GM19397 (cell line): ENCODE results near the gene TRAPPC4.
"Not testable (repeated sequence)": the region's sequence is repeated elsewhere in the genome, so short reads cannot be mapped to it uniquely, and the experiment has no call there.

Experiments used
- ATAC-seq: cut with Tn5 transposase; IDR thresholded peaks from one replicate; pipeline ENCODE4 v1.9.1; 2021; ENCODE audit warnings: mild to moderate bottlenecking, moderate library complexity; ENCODE audit not compliant: unreplicated experiment

TRAPPC4 gene

GRCh38 chr11:119030329-119031047 lies 11.9 kb downstream of the TRAPPC4 start, which contains the start of gene SLC37A4:
Gene SLC37A4 (minus strand): TSS chr11:119030877.
- ATAC-seq, result peak; percentile 80

- ATAC-seq, result no peak
Observed at GRCh38 chr11:119031912-119032280, 13.3 kb downstream of the TRAPPC4 start.

DNA sequence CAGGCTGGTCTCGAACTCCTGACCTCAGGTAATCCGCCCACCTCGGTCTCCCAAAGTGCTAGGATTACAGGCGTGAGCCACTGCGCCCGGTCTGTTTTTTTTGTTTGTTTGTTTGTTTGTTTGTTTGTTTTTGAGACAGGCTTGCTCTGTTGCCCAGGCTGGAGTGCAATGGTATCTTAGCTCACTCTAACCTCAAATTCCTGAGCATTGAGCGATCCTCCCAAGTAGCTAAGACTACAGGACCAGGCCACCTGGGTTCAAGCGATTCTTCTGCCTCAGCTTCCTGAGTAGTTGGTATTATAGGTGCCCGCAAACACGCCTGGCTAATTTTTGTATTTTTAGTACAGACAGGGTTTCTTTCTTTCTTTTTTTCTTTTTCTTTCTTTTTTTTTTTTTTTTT lies 14.9 kb downstream of the TRAPPC4 start:
- not testable (repeated sequence) for ATAC-seq

- no peak for ATAC-seq
Observed at GRCh38 chr11:119034813-119035212, 16.2 kb downstream of the TRAPPC4 start.

- ATAC-seq, result no peak
Observed at GRCh38 chr11:119038884-119039283, 20.3 kb downstream of the TRAPPC4 start.

DNA sequence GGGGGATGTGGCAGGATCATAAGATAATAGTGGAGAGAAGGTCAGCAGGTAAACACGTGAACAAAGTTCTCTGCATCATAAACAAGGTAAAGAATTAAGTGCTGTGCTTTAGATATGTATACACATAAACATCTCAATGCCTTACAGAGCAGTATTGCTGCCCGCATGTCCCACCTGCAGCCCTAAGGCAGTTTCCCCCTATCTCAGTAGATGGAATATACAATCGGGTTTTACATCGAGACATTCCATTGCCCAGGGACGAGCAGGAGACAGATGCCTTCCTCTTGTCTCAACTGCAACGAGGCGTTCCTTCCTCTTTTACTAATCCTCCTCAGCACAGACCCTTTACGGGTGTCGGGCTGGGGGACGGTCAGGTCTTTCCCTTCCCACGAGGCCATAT lies 20.9 kb downstream of the TRAPPC4 start:
- ATAC-seq, result not testable (repeated sequence)

DNA sequence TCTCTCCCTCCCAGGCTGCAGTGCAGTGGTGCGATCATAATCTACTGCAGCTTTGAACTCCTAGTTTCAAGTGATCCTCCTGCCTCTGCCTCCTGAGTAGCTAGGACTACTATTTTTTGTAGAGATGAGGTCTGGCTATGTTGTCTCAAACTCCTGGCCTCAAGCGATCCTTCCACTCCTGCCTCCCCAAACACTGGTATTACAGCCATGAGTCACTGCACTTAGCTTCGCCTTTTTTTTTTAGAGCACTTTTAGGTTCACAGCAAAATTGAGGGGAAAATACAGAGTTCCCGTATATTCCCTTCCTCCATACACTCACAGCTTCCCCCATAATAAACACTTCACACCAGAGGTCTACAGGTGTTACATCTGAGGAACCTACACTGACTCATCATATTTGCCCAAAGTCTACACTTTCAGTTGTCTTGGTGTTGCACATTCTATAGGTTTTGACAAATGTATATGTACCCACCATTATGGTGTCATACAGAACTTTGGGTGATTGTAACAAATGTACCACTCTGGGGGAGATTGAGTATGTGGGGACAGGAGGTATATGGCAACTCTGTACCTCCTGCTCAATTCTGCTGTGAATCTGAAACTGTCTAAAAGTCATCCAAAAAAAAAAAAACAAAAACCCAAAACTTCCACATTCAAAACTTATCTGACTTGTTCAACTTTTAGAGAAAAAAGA lies 23.4 kb downstream of the TRAPPC4 start:
- ATAC-seq, result no peak

- ATAC-seq, result no peak
Observed at GRCh38 chr11:119042927-119043326, 24.4 kb downstream of the TRAPPC4 start.

DNA sequence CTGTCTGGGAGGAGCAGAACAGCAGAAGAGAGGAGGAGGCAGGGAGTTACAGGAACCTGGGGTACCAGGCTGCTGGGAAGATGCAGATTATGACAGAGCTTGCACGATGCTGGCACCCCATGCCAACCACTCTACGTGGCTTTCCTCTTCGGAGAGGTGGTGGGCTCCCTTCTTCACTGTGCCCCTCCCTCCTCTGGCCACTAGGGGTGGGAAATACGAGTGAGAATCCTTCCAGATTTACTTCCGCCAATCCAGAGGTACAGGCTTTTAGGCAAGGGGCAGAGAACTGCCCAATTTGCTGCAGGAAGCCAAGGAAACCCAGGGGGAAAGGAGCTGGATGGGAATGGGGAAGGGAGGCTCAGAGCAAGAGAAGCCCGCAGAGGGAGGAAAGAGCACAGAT lies 26.1 kb downstream of the TRAPPC4 start:
- no peak for ATAC-seq

GRCh38 chr11:119046489-119046888 lies 27.9 kb downstream of the TRAPPC4 start:
- no peak for ATAC-seq

GRCh38 chr11:119047205-119047604 lies 28.6 kb downstream of the TRAPPC4 start:
- no peak for ATAC-seq

GRCh38 chr11:119048644-119049043 lies 30.1 kb downstream of the TRAPPC4 start:
- no peak for ATAC-seq

DNA sequence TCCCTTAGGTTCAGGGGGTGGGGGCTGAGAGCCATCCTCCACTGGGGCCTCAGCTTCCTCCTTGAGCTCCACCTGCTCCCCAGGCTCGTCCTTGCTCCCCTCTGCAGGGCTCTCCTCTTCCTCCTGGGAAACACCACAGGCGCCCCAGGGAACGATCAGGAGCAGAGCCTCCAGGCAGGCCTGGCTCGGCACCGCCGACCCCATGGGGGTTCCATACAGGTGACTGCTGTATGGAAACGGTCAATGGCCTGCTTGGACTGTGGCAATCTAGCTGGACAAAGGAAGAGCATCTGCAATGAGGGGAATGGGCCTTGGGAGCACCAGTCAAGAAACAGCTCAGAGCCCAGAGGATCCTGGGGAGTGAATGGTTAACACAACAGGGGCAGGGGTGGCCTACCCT lies 30.5 kb downstream of the TRAPPC4 start:
- no peak for ATAC-seq

DNA sequence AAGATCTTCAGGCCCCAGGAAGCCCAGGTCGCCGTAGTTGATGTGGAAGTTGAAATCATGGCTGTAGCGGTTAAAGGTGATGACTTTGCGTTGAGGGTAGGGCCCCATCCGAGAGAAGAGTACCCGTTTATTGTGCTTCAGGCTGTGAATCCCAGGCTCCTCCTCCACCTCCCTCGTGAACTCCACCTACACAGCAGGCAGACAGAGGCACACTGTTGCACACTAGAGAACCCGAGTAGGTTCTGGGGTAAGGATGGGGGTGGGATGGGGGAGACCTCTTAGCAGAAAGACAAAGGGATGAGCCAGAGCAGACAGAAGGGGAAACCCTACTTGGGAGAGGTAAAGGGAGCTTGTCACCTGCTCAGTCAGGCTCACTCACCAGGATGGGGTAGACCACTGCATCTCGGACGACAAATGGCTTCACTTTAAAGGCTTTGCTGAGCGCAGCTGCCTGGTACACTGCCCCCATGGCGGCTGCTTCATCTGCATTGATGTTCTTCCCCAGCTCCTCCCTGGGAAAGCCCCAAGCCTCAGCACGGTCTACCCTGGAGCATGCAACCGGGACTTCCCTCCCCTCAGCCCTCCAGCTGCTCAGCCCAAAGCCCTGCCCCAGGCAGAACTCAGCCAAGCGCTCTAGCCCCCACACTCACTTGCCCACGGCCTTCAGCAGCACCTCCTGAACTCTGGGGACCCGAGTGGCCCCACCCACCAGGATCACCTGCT lies 33.0 kb downstream of the TRAPPC4 start:
- ATAC-seq, result peak; percentile 46

DNA sequence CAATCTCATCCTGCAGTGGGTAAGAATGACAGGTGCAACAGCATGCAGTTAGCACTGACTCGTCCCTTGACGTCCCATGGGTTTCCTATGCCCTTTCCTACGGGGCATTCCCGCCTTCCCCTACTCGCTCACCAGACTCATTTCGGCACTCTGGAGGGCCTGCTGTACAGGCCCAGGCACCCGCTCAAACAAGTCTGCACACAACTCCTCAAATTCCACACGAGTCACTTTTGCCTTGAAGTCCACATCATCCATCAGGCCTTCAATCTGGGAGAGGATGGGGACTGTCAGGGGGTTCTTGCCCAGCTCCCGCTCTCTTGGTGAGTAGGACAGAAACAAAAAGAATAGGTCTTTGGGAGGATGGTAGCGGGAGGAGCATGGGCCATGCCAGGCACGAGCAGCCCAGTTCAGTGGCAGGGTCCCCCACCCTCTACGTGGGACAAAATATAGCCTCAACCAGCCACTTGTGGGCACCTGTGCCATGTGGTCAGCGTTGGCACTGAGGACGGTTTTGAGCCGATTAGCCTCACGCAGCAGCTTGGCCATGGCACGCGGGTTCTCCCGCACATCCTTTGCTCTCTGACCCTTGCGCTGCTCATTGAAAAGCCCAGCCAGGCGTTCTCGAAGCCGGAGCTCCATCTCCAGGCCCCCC lies 33.7 kb downstream of the TRAPPC4 start:
- ATAC-seq, result no peak

GRCh38 chr11:119054418-119054817 lies 35.9 kb downstream of the TRAPPC4 start:
- no peak for ATAC-seq

DNA sequence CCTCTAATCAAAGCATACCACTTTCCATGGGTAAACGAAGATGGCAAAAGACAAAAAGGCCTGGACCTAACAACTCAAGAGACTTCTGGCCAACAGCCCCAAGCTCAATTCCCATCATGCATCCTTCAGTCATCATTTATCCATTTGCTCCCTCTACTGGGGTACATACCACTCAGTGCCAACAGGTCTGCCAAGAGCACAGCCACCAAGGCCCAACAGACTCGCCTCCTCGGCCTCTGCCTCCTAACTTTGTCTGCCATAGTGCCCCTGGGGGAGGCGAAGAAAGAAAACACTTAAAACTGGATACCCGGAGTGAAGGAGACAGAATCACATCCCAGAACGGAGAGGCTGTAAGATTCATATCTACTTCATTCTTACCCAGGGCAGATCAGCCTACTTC lies 37.3 kb downstream of the TRAPPC4 start:
- ATAC-seq, result no peak

DNA sequence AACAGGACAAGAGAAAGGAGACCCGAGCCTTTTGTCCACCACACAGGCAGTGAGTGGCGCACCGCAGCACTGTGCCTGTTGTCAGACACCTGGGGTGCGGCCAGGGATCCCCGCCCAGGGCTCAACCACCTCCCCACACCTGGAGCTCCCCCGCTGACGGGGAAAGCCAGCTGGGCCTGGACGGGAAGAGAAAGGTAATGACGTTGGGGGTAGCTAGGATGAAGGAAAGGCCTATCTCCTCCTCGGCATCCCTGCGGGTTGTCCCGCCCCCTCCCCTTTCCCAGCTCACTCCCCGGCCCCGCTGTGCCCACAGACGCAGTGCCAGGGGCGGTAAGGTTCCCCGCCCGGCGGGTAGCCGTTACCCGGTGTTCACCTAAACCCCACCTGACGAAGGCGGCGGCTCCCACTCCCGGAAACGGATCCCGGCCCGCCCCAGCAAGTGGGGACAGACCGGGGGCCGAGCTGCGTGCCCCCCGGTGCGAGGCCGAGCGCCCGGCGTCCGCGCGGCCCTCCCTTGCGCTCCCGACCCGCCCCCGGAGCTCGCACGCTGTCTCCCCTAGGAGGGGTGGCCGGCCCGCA lies 37.9 kb downstream of the TRAPPC4 start:
- peak; percentile 11 for ATAC-seq

DNA sequence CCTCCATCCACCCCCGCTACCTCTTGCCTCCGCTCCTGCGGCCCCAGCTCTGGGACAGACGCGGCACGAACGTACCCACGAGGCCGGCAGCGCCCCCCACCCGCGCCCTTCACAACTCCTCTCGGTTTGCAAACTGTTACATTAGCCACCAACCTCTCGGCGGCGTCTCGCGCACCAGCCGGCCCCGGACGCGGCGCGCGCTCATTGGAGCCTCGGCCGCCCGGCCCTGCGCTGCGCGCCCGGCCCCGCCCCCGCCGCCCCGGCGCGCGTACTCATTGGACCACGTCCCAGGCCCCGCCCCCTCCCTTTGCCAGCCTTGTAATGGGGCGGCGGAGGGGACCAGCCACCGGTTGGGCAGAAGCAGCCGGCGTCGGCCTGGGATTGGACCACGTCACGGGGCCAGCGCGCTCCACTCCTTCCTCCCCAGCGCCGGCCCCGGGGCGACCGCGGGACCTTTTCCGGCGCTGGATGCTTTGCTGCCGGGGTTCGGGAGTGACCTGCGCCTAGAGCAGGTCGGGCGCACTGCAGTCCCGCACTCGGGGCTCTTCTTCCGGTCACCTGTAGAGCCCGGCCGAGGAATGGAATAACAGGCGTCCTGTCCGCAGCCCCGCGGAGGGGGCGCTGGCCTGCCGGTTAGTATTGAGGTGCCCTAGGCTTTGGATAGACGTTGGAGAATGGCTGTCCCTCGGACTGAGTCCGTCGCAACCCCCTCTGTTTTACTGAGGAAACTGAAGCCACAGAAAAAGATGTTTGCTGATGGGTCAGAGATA lies 38.6 kb downstream of the TRAPPC4 start, which contains the start of gene HYOU1:
Gene HYOU1, minus strand, starts transcription at position 206 of the 770 bp plus-strand sequence. CDS start 1,045 bp downstream, outside the sequence.
- ATAC-seq, result peak; percentile 91

- not testable (repeated sequence) for ATAC-seq
Observed at GRCh38 chr11:119059128-119059527, 40.6 kb downstream of the TRAPPC4 start.
